K562 (cell line): ENCODE data around the gene ZGLP1. TPM values are rescaled to one million over a fixed set of nuclear protein-coding genes. Genes with fewer than 3 reads are reported as not detected.
A peak's percentile ranks its signal among the peaks of the same experiment; 100 is the strongest.

ENCODE experiments used
- CHD4 ChIP-seq: fragments of 200-600 bp; sonication (generic); IDR thresholded peaks from 3 replicates; pipeline ENCODE4 v1.6.1; 2012; ENCODE audit warnings: low read depth, mild to moderate bottlenecking, mixed read lengths, low read length, inconsistent platforms; ENCODE audit not compliant: insufficient read depth, insufficient replicate concordance, poor library complexity, severe bottlenecking
- ETS1 ChIP-seq: conservative IDR thresholded peaks from 2 replicates; pipeline ENCODE4 v1.6.1; 2011; ENCODE audit warnings: low read depth, mild to moderate bottlenecking, low read length; ENCODE audit not compliant: control insufficient read depth
- FOXA3 ChIP-seq, 2 experiments: fragments of 450-650 bp in 1 of 2; sonication (generic) in 1 of 2; formaldehyde crosslinking; IDR thresholded peaks in 1 of 2; conservative IDR thresholded peaks in 1 of 2; 2 replicates each; pipeline versions ENCODE4 v1.4.0 to v1.8.0; 2020 to 2022; ENCODE audit warnings: mild to moderate bottlenecking in 2 of 2, missing genetic modification reagents in 1 of 2
- NFE2L1 ChIP-seq: fragments of 450-650 bp; IDR thresholded peaks from 2 replicates; pipeline ENCODE4 v1.6.1; 2016; ENCODE audit warnings: missing genetic modification characterization, low read depth, mild to moderate bottlenecking, missing compliant biosample characterization, moderate library complexity, borderline replicate concordance
- NFIX ChIP-seq: fragments of 250-450 bp; sonication (Bioruptor Pico); IDR thresholded peaks from 2 replicates; pipeline ENCODE4 v1.4.0; 2020; ENCODE audit warnings: low read depth, mild to moderate bottlenecking, moderate library complexity
- PBX2 ChIP-seq, 2 experiments: IDR thresholded peaks in 1 of 2; conservative IDR thresholded peaks in 1 of 2; 2 replicates each; pipeline ENCODE4 v1.6.1; 2016; ENCODE audit warnings: low read depth in 2 of 2, mild to moderate bottlenecking in 1 of 2, missing compliant biosample characterization in 1 of 2, missing genetic modification characterization in 1 of 2, moderate library complexity in 1 of 2
- SMC3 ChIP-seq: conservative IDR thresholded peaks from 2 replicates; pipeline ENCODE4 v1.6.1; 2011; ENCODE audit warnings: low read depth, low read length, improper control_type of control experiment; ENCODE audit not compliant: insufficient read depth
- ZKSCAN1 ChIP-seq: fragments of 150-350 bp; IDR thresholded peaks from 2 replicates; pipeline ENCODE4 v1.6.1; 2016; ENCODE audit warnings: low read depth, low read length
- ZKSCAN8 ChIP-seq: fragments of 200-800 bp; sonication (Bioruptor generic); IDR thresholded peaks from 2 replicates; pipeline ENCODE4 v1.6.1; 2016; ENCODE audit warnings: missing genetic modification characterization, missing compliant biosample characterization
- polyA plus RNA-seq, 8 experiments: library from polyadenylated mRNA; depleted of rRNA in 4 of 8; stranded (reverse) in 5 of 8; unstranded in 3 of 8; fragments of >200 nt; fragmentation: Nextera tagmentation in 2 of 8; fragmentation: Illumina TruSeq in 1 of 8; extraction: Ambion mirVana in 2 of 8; extraction: Trizol in 1 of 8; gene quantifications; 2 replicates each; pipeline versions ENCODE4 v1.2.1 to v1.2.3, GENCODE V29; 2011 to 2014; ENCODE audit warnings: inconsistent platforms in 1 of 8, missing spikeins in 1 of 8
- total RNA-seq, 7 experiments: library from RNA; depleted of rRNA in 6 of 7; stranded (reverse); fragments of >200 nt in 6 of 7; fragmentation: Illumina TruSeq in 2 of 7; extraction: Trizol in 2 of 7; gene quantifications; 2 replicates each; pipeline versions ENCODE4 v1.2.1 to v1.2.3, GENCODE V29; 2011 to 2021; ENCODE audit warnings: low replicate concordance in 1 of 7
- TF ChIP-seq, protein P1 (sequence below): fragments of 450-650 bp; IDR thresholded peaks from 2 replicates; pipeline ENCODE4 v1.6.1; 2016; ENCODE audit warnings: borderline replicate concordance
- TF ChIP-seq, protein P2 (sequence below): fragments of 250-450 bp; sonication (Bioruptor Pico); IDR thresholded peaks from 2 replicates; pipeline ENCODE4 v1.5.0; 2020; ENCODE audit warnings: mild to moderate bottlenecking

Gene ZGLP1
- total and polyA plus RNA-seq, 9 of the 15 experiments (the other 6 are each of a cell fraction or from before 2014, with no cell fraction given): 0.24 to 4.5 (median 2.2) TPM

DNA sequence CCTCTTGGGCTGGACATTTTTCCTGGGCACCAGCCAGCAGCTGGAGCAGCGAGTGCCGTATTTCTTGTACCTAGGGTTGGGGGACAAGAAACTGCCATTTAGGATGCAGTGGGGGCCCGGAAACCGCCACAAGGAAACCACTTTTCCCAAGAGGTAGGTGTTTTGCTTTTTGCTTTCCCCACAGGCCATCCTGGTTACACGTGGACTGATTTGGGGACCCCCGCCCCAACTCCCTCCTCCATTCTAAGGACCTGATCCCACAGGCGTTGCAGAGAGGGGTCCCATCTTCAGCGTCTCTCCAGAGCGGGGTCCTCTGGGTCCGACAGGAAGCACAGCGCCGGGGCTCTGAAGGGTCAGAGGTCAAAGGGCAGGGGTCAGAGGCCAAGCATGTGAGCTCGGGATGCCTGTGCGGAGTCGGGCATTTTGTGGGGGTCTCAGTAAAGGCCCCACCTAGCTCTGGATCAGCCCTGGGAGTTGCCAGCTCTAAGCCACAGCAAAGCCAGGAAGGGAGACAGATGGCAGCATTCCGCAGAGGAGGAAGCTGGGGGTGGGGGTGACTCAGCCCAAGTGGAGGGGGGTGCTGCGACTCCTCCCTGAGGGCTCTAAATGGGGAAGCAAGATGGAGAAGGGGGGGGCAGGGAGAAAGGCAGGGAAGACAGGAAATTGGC, 4.3 kb downstream of the ZGLP1 start (continued):
- TF ChIP-seq PBX2 (CRISPR knock-in tag; IDR thresholded peaks at IDR 0.05; ENCODE audit: low read depth) (no peak), PBX2 (tag; conservative IDR thresholded peaks at IDR 0.05; ENCODE audit: low read depth) (no peak), NFIX (CRISPR knock-in tag) (no peak), SMC3 (no peak), CHD4 (peak; percentile 58), FOXA3 (CRISPR knock-in tag; conservative IDR thresholded peaks at IDR 0.05 in 1 of 2, IDR thresholded peaks at IDR 0.05 in 1 of 2) (no peak), ZKSCAN8 (CRISPR knock-in tag) (no peak), ZKSCAN1 (no peak), NFE2L1 (tag) (no peak), ETS1 (no peak)
- TF ChIP-seq, protein P1, sequence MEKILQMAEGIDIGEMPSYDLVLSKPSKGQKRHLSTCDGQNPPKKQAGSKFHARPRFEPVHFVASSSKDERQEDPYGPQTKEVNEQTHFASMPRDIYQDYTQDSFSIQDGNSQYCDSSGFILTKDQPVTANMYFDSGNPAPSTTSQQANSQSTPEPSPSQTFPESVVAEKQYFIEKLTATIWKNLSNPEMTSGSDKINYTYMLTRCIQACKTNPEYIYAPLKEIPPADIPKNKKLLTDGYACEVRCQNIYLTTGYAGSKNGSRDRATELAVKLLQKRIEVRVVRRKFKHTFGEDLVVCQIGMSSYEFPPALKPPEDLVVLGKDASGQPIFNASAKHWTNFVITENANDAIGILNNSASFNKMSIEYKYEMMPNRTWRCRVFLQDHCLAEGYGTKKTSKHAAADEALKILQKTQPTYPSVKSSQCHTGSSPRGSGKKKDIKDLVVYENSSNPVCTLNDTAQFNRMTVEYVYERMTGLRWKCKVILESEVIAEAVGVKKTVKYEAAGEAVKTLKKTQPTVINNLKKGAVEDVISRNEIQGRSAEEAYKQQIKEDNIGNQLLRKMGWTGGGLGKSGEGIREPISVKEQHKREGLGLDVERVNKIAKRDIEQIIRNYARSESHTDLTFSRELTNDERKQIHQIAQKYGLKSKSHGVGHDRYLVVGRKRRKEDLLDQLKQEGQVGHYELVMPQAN: no peak
- TF ChIP-seq, protein P2, sequence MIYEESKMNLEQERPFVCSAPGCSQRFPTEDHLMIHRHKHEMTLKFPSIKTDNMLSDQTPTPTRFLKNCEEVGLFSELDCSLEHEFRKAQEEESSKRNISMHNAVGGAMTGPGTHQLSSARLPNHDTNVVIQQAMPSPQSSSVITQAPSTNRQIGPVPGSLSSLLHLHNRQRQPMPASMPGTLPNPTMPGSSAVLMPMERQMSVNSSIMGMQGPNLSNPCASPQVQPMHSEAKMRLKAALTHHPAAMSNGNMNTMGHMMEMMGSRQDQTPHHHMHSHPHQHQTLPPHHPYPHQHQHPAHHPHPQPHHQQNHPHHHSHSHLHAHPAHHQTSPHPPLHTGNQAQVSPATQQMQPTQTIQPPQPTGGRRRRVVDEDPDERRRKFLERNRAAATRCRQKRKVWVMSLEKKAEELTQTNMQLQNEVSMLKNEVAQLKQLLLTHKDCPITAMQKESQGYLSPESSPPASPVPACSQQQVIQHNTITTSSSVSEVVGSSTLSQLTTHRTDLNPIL (CRISPR knock-in tag): no peak
